GM12878 (cell line): ENCODE data around the gene ISOC2. TPM values are rescaled to one million over a fixed set of nuclear protein-coding genes. Genes with fewer than 3 reads are reported as not detected.

Source experiments
- ATAC-seq: fragments of 200-7000 bp; cut with Tn5 transposase; 3 replicates; pipeline ENCODE4 v1.9.1; 2020; ENCODE audit warnings: mild to moderate bottlenecking, moderate library complexity
- BruUV-seq: library from RNA; stranded (reverse); fragments of 400-500 nt; replicated peaks from 2 replicates; lab custom pipeline; 2021; lab: Mats Ljungman, UMichigan
- CTCF ChIA-PET: fragments of 300-600 bp; sonication (Branson Sonifier 250); formaldehyde crosslinking; extraction: SDS; loops from one replicate; lab custom pipeline; 2021; ENCODE audit warnings: inconsistent platforms; lab: Yijun Ruan, JAX
- POLR2A ChIA-PET: fragments of 350-600 bp; formaldehyde crosslinking; extraction: SDS; loops from one replicate; lab custom pipeline; 2021; ENCODE audit warnings: inconsistent platforms; lab: Charles Lee
- RAD21 ChIA-PET: fragments of 300-600 bp; sonication (Branson Sonifier 250); formaldehyde crosslinking; loops from one replicate; lab custom pipeline; 2023; ENCODE audit warnings: antibody characterized with exemption; ENCODE audit not compliant: unreplicated experiment; lab: Charles Lee
- SMC1A ChIA-PET: fragments of 300-600 bp; sonication (Branson Sonifier 250); formaldehyde crosslinking; loops from one replicate; lab custom pipeline; 2023; ENCODE audit not compliant: unreplicated experiment, uncharacterized antibody; lab: Charles Lee
- DNase-seq: peaks from one replicate; pipeline ENCODE4 v3.0.0-alpha.2; 2011; ENCODE audit warnings: low read depth, low spot score
- FAIRE-seq: peaks from 3 replicates; lab custom pipeline; 2011; peaks lifted over from hg19 to GRCh38; lab: Jason Lieb, UNC
- H2AFZ ChIP-seq: 2 replicates; pipeline ENCODE4 v1.6.0; 2011; ENCODE audit warnings: low read depth, low read length, control low read depth; ENCODE audit not compliant: control insufficient read depth
- H3K27ac ChIP-seq: 2 replicates; pipeline ENCODE4 v1.5.1; 2011; ENCODE audit warnings: control low read depth; ENCODE audit not compliant: control insufficient read depth, insufficient read depth
- H3K27me3 ChIP-seq, 2 experiments: replicated peaks in 1 of 2; 2 replicates each; pipeline versions ENCODE4 v1.6.0 to v1.6.1; 2011; ENCODE audit warnings: low read length in 1 of 2; ENCODE audit not compliant: control insufficient read depth in 2 of 2, insufficient read depth in 2 of 2
- H3K36me3 ChIP-seq, 2 experiments: 2 replicates each; pipeline ENCODE4 v1.5.1; 2011; ENCODE audit warnings: low read length in 1 of 2; ENCODE audit not compliant: control insufficient read depth in 2 of 2, insufficient read depth in 2 of 2
- H3K4me1 ChIP-seq: 2 replicates; pipeline ENCODE4 v1.6.1; 2011; ENCODE audit warnings: mild to moderate bottlenecking, low read length, moderate library complexity, mixed read lengths; ENCODE audit not compliant: control insufficient read depth, insufficient read depth
- H3K4me2 ChIP-seq: 2 replicates; pipeline ENCODE4 v1.6.0; 2011; ENCODE audit warnings: control low read depth; ENCODE audit not compliant: control insufficient read depth, insufficient read depth
- H3K4me3 ChIP-seq: fragments of 200-600 bp; sonication (generic); 2 replicates; pipeline ENCODE4 v1.5.1; 2016
- H3K79me2 ChIP-seq: 2 replicates; pipeline ENCODE4 v1.6.0; 2011; ENCODE audit warnings: low read length; ENCODE audit not compliant: control insufficient read depth, insufficient read depth
- H3K9ac ChIP-seq: 2 replicates; pipeline ENCODE4 v1.8.0; 2011; ENCODE audit warnings: low read length, control low read depth, mixed read lengths; ENCODE audit not compliant: control insufficient read depth, insufficient read depth
- H3K9me3 ChIP-seq: replicated peaks from 3 replicates; pipeline ENCODE4 v1.5.1; 2011; ENCODE audit warnings: mild to moderate bottlenecking, low read length; ENCODE audit not compliant: control insufficient read depth, insufficient read depth
- H4K20me1 ChIP-seq: 2 replicates; pipeline ENCODE4 v1.6.0; 2011; ENCODE audit not compliant: control insufficient read depth, insufficient read depth
- BHLHE40 ChIP-seq, 2 experiments: fragments of 450-650 bp in 1 of 2; IDR thresholded peaks; 2 replicates each; pipeline ENCODE4 v1.6.1; 2011 to 2017; ENCODE audit warnings: low read depth in 2 of 2, borderline replicate concordance in 1 of 2, improper control_type of control experiment in 1 of 2, low read length in 1 of 2, mild to moderate bottlenecking in 1 of 2
- CEBPB ChIP-seq, 2 experiments: fragments of 150-350 bp in 1 of 2; IDR thresholded peaks; 2 replicates each; pipeline ENCODE4 v1.6.1; 2012 to 2014; ENCODE audit warnings: low read depth in 2 of 2, low read length in 2 of 2, borderline replicate concordance in 1 of 2, inconsistent platforms in 1 of 2
- EP300 ChIP-seq, 2 experiments: fragments of 150-350 bp in 1 of 2; IDR thresholded peaks; 2 replicates each; pipeline ENCODE4 v1.6.1; 2011 to 2012; ENCODE audit warnings: low read depth in 2 of 2, low read length in 2 of 2, borderline replicate concordance in 1 of 2, improper control_type of control experiment in 1 of 2, inconsistent platforms in 1 of 2; ENCODE audit not compliant: control insufficient read depth in 1 of 2
- KLF5 ChIP-seq: fragments of 450-650 bp; IDR thresholded peaks from 2 replicates; pipeline ENCODE4 v1.6.1; 2014; ENCODE audit warnings: mild to moderate bottlenecking; ENCODE audit not compliant: partially characterized antibody
- MEF2B ChIP-seq: fragments of 450-650 bp; IDR thresholded peaks from 2 replicates; pipeline ENCODE4 v1.6.1; 2018; ENCODE audit warnings: mild to moderate bottlenecking, moderate library complexity; ENCODE audit not compliant: partially characterized antibody, poor library complexity, severe bottlenecking
- NBN ChIP-seq: fragments of 450-650 bp; IDR thresholded peaks from 2 replicates; pipeline ENCODE4 v1.6.1; 2016
- NR2C2 ChIP-seq: IDR thresholded peaks from 2 replicates; pipeline ENCODE4 v1.6.1; 2011; ENCODE audit warnings: borderline replicate concordance, low read depth; ENCODE audit not compliant: control insufficient read depth, insufficient read length
- NR2F1 ChIP-seq: fragments of 450-650 bp; conservative IDR thresholded peaks from 2 replicates; pipeline ENCODE4 v1.6.1; 2017; ENCODE audit warnings: mild to moderate bottlenecking
- SMAD1 ChIP-seq: fragments of 450-650 bp; IDR thresholded peaks from 2 replicates; pipeline ENCODE4 v1.6.1; 2018; ENCODE audit warnings: mild to moderate bottlenecking, low read depth; ENCODE audit not compliant: partially characterized antibody
- TCF7 ChIP-seq: IDR thresholded peaks from 2 replicates; pipeline ENCODE4 v1.6.1; 2014; ENCODE audit warnings: antibody characterized with exemption, borderline replicate concordance
- WRNIP1 ChIP-seq: IDR thresholded peaks from 2 replicates; pipeline ENCODE4 v1.6.1; 2011; ENCODE audit warnings: low read depth, low read length, improper control_type of control experiment, borderline replicate concordance
- ZNF622 ChIP-seq: fragments of 450-650 bp; IDR thresholded peaks from 2 replicates; pipeline ENCODE4 v1.6.1; 2017; ENCODE audit warnings: mild to moderate bottlenecking, inconsistent platforms
- WGBS: methylation state at CpG from one replicate; pipeline ENCODE4 v1.1.6; 2016; ENCODE audit warnings: low lambda C conversion rate; ENCODE audit not compliant: insufficient replicate concordance, insufficient coverage; ENCODE audit errors: missing lambda C conversion rate; 5-methylcytosine and 5-hydroxymethylcytosine counted together
- in situ Hi-C: fragments of 300-500 bp; cut with MboI; formaldehyde crosslinking; loops from 9 replicates; pipeline ENCODE4 v1.14.3; 2018; ENCODE audit warnings: mixed read lengths
- intact Hi-C: fragments of 100-400 bp; cut with micrococcal nuclease; formaldehyde crosslinking; loops from one replicate; pipeline ENCODE4 v1.14.2; 2022; ENCODE audit not compliant: unreplicated experiment
- polyA plus RNA-seq, 11 experiments: library from polyadenylated mRNA; depleted of rRNA in 4 of 11; unstranded in 6 of 11; stranded (reverse) in 5 of 11; fragments of >200 nt; fragmentation: Nextera tagmentation in 4 of 11; fragmentation: Illumina TruSeq in 1 of 11; extraction: Ambion mirVana in 4 of 11; extraction: Trizol in 1 of 11; gene quantifications; 1 replicate in 1 of 11; 2 replicates in 10 of 11; pipeline versions ENCODE4 v1.2.1 to v1.2.3, GENCODE V29; 2011 to 2016; ENCODE audit warnings: inconsistent platforms in 2 of 11, missing spikeins in 2 of 11, low read depth in 1 of 11
- total RNA-seq, 4 experiments: library from RNA; depleted of rRNA in 3 of 4; stranded (reverse); fragments of >200 nt in 3 of 4; fragmentation: Illumina TruSeq in 1 of 4; extraction: Trizol in 1 of 4; gene quantifications; 2 replicates each; pipeline versions ENCODE4 v1.2.1 to v1.2.3, GENCODE V29; 2013 to 2021
- TF ChIP-seq, protein P1 (sequence below): fragments of 450-650 bp; IDR thresholded peaks from 2 replicates; pipeline ENCODE4 v1.6.1; 2017; ENCODE audit warnings: mild to moderate bottlenecking, moderate library complexity
- TF ChIP-seq, protein P2 (sequence below): IDR thresholded peaks from 2 replicates; pipeline ENCODE4 v1.6.1; 2011; ENCODE audit warnings: borderline replicate concordance, low read depth, mild to moderate bottlenecking, moderate library complexity, low read length; ENCODE audit not compliant: insufficient read depth, poor library complexity, severe bottlenecking
- TF ChIP-seq, protein P3 (sequence below): IDR thresholded peaks from 2 replicates; pipeline ENCODE4 v1.6.1; 2012; ENCODE audit warnings: low read depth, low read length, improper control_type of control experiment

The ISOC2 gene
- total and polyA plus RNA-seq, 10 of the 15 experiments (the other 5 are each of a cell fraction or from before 2014, with no cell fraction given): 0.72 to 238 (median 56.9) TPM

DNA sequence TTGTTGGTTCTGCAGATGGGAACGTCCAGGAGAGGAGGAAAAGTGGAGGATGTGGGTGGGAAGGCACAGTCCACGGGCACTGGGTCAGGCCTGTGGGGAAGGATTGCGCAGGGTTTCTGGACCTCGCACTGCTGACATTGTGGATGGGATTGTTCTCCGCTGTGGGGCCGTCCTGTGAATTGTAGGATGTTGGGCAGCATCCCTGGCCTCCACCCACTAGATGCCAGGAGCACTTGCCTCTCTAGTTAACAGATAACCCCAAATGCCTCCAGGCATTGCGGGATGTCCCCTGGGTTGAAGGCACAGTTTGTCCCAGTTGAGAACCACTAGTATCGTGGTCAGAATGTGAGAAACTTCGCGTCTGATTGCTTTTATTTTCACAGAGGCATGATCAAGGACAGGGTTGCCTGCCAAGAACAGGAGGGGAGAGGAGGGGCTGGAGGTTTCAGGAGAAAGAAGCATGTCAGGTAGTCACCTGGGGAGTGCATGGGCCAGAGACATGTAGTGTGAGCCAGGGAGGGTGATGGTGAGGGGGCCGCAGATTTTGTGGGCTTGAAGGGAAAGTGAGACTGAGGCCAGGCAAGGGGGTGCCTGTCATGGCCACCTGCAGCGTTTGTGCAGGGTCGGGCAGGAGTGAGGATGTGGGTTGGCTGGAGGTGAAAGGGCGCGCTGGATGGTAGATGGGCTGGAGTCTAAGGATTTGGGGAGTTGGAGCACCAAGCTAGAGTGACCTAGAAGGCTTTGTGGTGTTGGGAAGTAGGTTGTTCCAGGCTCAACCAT, 18.2 kb upstream of the ISOC2 start:
- no peaks in the 10 kb centered on the region for H3K27me3 ChIP-seq
- peaks cover 28% of the 10 kb centered on the region for H3K4me1 ChIP-seq
- H4K20me1 ChIP-seq: no peaks in the 10 kb centered on the region
- 74% methylated on average over 15 of the region's 15 CpGs for WGBS
- DNase-seq: no peak
- H3K9ac ChIP-seq: no peak overlapping the region
- no peak for FAIRE-seq
- H3K36me3 ChIP-seq: peaks cover 0 to 9% of the 10 kb centered on the region in 2 experiments; a peak in 2 of 4 replicates
- no peak overlapping the region for H3K4me3 ChIP-seq
- 0 out of 2 replicates have a peak overlapping the region, but pooled peaks have one; percentile 14 for H3K4me2 ChIP-seq
- in situ Hi-C loops (no loop called here), intact Hi-C loops (no loop called here)
- no peak overlapping the region for H3K27ac ChIP-seq
- no TSS peak for BruUV-seq
- peaks cover 6% of the 10 kb centered on the region for H3K79me2 ChIP-seq
- CTCF ChIA-PET: interaction anchor here (1.1 kb wide), 1 partner anchor 12 kb away, joined by 4 read pairs; no protein-coding TSS in a partner anchor
- POLR2A ChIA-PET: no interaction called here
- H3K9me3 ChIP-seq: no peaks in the 10 kb centered on the region
- SMC1A ChIA-PET: no interaction called here
- RAD21 ChIA-PET: interaction anchor here (0.6 to 1.0 kb wide), 2 partner anchors 18 to 24 kb away, joined by 3 to 4 read pairs; no protein-coding TSS in a partner anchor
- no peak overlapping the region for H2AFZ ChIP-seq
- ATAC-seq: no peak
- TF ChIP-seq CEBPB (IDR thresholded peaks at IDR 0.05; ENCODE audit: borderline replicate concordance in 1 of 2, low read depth in 2 of 2, low read length in 2 of 2): no peak
- no peak for TF ChIP-seq NR2C2
- TF ChIP-seq WRNIP1: no peak
- TF ChIP-seq NR2F1: no peak
- TF ChIP-seq SMAD1: no peak
- TF ChIP-seq NBN: no peak
- TF ChIP-seq, protein P1, sequence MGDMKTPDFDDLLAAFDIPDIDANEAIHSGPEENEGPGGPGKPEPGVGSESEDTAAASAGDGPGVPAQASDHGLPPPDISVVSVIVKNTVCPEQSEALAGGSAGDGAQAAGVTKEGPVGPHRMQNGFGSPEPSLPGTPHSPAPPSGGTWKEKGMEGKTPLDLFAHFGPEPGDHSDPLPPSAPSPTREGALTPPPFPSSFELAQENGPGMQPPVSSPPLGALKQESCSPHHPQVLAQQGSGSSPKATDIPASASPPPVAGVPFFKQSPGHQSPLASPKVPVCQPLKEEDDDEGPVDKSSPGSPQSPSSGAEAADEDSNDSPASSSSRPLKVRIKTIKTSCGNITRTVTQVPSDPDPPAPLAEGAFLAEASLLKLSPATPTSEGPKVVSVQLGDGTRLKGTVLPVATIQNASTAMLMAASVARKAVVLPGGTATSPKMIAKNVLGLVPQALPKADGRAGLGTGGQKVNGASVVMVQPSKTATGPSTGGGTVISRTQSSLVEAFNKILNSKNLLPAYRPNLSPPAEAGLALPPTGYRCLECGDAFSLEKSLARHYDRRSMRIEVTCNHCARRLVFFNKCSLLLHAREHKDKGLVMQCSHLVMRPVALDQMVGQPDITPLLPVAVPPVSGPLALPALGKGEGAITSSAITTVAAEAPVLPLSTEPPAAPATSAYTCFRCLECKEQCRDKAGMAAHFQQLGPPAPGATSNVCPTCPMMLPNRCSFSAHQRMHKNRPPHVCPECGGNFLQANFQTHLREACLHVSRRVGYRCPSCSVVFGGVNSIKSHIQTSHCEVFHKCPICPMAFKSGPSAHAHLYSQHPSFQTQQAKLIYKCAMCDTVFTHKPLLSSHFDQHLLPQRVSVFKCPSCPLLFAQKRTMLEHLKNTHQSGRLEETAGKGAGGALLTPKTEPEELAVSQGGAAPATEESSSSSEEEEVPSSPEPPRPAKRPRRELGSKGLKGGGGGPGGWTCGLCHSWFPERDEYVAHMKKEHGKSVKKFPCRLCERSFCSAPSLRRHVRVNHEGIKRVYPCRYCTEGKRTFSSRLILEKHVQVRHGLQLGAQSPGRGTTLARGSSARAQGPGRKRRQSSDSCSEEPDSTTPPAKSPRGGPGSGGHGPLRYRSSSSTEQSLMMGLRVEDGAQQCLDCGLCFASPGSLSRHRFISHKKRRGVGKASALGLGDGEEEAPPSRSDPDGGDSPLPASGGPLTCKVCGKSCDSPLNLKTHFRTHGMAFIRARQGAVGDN: no peak
- TF ChIP-seq ZNF622: no peak
- TF ChIP-seq EP300 (IDR thresholded peaks at IDR 0.05; ENCODE audit: borderline replicate concordance in 1 of 2, control insufficient read depth in 1 of 2, low read depth in 2 of 2, low read length in 2 of 2): no peak
- TF ChIP-seq, protein P2, sequence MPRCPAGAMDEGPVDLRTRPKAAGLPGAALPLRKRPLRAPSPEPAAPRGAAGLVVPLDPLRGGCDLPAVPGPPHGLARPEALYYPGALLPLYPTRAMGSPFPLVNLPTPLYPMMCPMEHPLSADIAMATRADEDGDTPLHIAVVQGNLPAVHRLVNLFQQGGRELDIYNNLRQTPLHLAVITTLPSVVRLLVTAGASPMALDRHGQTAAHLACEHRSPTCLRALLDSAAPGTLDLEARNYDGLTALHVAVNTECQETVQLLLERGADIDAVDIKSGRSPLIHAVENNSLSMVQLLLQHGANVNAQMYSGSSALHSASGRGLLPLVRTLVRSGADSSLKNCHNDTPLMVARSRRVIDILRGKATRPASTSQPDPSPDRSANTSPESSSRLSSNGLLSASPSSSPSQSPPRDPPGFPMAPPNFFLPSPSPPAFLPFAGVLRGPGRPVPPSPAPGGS: no peak
- TF ChIP-seq TCF7: no peak
- TF ChIP-seq MEF2B: no peak
- TF ChIP-seq KLF5: no peak
- no peak for TF ChIP-seq BHLHE40 (IDR thresholded peaks at IDR 0.05; ENCODE audit: borderline replicate concordance in 1 of 2, low read depth in 2 of 2, low read length in 1 of 2)
- TF ChIP-seq, protein P3, sequence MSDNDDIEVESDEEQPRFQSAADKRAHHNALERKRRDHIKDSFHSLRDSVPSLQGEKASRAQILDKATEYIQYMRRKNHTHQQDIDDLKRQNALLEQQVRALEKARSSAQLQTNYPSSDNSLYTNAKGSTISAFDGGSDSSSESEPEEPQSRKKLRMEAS: no peak
